GM10266 (cell line): ENCODE data around the gene ATP5ME.

Source experiments
- DNase-seq: peaks from one replicate; pipeline ENCODE4 v3.0.0; 2012; ENCODE audit errors: extremely low spot score
- TF ChIP-seq, protein P1 (sequence below): IDR thresholded peaks from 2 replicates; pipeline ENCODE4 v1.5.1; 2012; ENCODE audit warnings: mild to moderate bottlenecking, low read depth; ENCODE audit not compliant: control insufficient read depth, insufficient read depth; ENCODE audit errors: missing control alignments

Gene ATP5ME, protein sequence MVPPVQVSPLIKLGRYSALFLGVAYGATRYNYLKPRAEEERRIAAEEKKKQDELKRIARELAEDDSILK

DNA sequence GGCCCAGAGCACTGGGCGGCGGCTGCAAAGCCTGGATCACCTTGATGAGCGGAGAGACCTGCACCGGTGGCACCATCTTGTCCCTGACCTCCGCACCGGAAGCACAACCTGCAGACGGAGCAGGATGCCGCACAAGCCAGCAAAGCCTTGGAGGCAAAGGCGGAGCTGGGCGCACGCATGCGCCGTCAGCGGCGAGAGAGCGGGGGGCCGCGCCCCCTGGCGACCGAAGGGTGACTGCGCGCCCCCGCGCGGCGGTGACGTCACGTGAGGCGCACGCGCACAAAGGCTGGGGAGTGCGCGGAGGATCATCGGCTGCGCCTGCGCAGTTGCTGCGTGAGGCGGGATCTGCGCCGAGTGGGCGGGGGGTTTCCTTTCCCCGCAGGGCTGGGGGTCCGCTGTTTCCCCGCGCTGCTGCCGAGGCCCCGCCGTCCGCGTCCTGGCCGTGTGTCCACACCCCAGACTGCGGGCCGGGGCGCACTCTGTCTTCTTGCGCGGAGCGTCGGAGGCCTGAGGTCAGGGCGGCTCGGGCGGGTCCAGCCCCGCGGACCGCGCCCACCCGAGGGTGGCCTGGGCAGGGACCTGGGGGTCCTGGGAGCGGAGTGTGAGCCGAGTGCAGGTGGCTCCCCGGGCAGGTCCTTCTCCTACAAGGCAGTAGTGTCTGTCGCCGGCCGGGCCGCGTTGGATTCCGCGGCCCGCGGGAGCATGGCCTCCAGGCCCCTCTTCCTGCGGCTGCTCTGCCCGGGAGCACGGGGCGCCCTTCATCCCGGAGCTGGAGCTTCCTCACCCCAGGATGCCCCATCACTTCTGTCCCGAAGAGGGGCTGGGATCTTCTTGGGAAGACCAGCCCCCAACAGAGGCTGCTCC lies at the start of gene ATP5ME, which contains the start of gene MYL5:
Gene ATP5ME, minus strand, starts transcription at position 105 of the 864 bp plus-strand sequence. Its CDS starts 29 bp downstream, at position 76.
Gene MYL5, plus strand, starts transcription at position 371 of the 864 bp plus-strand sequence. CDS start 3,485 bp downstream, outside the sequence.
- TF ChIP-seq, protein P1, sequence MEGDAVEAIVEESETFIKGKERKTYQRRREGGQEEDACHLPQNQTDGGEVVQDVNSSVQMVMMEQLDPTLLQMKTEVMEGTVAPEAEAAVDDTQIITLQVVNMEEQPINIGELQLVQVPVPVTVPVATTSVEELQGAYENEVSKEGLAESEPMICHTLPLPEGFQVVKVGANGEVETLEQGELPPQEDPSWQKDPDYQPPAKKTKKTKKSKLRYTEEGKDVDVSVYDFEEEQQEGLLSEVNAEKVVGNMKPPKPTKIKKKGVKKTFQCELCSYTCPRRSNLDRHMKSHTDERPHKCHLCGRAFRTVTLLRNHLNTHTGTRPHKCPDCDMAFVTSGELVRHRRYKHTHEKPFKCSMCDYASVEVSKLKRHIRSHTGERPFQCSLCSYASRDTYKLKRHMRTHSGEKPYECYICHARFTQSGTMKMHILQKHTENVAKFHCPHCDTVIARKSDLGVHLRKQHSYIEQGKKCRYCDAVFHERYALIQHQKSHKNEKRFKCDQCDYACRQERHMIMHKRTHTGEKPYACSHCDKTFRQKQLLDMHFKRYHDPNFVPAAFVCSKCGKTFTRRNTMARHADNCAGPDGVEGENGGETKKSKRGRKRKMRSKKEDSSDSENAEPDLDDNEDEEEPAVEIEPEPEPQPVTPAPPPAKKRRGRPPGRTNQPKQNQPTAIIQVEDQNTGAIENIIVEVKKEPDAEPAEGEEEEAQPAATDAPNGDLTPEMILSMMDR, result peak; percentile 98

DNA sequence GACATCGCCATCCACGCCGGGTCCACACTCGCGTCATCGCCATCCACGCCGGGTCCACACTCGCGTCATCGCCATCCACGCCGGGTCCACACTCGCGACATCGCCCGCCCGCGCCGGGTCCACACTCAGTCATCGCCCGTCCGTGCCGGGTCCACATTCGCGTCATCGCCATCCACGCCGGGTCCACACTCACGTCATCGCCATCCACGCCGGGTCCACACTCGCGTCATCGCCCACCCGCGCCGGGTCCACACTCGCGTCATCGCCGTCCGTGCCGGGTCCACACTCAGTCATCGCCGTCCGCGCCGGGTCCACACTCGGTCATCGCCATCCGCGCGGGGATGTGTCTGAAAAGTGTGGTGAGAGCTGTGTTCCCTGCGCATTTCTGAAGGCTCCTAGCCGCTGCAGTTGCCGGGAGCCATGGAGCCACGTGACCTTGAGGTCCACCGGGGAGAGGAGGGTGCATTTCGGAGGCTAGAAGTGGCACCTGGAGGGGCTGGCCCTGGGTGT lies 48.8 kb upstream of the ATP5ME start:
- no peak for DNase-seq
- TF ChIP-seq, protein P1, result no peak

More for the DNA sequence above, at the start of gene ATP5ME, which contains the start of gene MYL5:
- DNase-seq, result peak; percentile 100

DNA sequence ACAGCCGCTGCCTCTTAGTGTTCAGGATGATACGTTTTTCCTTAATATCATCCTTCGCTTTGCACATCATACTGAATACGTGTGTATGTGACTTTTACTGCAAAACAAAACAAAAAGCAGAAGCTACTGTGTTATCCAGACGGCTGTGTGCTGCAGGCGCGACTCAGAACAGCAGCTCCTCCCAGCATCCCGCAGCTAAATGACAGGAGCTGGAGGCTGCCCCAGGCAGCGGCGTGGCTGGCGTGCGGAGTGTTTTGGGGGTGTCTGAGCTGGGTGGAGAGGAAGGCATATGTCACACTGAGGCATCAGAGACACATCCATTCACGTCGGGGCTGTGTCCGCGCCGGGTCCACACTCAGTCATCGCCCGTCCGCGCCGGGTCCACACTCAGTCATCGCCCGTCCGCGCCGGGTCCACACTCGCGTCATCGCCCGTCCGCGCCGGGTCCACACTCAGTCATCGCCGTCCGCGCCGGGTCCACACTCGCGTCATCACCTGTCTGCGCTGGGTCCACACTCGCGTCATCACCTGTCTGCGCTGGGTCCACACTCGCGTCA lies 48.2 kb upstream of the ATP5ME start:
- TF ChIP-seq, protein P1, result no peak
- no peak for DNase-seq

DNA sequence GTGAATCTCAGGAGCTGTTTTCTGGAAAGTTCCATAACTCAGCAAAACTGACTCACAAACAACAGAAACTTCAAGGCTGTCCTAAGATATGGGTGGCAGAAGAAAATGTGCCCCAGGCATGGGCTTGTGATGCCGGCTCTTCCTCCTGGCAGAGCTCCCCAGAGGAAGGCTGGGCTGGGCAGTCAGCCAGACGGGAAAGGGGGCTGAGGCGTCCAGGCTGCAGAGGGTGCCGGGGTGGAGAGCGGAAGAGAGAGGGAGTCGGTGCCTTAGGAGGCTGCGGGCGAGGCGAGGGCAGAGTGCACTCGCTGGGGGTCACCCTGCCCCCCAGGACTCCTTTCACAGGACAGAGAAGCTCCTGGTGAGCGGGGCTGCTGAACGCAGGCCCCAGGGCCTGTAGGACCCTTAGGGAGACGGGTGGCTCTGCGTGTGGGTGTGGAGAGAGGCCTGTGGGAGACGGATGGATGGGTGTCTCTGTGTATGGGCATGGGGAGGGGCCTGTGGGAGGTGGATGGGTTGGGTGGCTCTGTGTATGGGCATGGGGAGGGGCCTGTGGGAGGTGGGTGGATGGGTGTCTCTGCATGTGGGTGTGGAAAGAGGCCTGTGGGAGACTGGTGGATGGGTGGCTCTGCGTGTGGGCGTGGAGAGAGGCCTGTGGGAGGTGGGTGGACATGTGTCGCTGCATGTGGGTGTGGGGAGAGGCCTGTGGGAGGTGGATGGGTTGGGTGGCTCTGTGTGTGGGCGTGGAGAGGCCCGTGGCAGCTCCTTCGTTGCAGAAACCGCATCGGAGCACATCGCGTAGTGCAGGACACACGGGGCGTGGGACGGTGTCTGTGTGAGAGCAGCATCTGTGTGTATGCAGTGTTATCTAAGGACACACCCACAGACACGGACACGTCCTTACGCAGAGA lies 47.4 kb upstream of the ATP5ME start:
- TF ChIP-seq, protein P1, result no peak
- no peak for DNase-seq

DNA sequence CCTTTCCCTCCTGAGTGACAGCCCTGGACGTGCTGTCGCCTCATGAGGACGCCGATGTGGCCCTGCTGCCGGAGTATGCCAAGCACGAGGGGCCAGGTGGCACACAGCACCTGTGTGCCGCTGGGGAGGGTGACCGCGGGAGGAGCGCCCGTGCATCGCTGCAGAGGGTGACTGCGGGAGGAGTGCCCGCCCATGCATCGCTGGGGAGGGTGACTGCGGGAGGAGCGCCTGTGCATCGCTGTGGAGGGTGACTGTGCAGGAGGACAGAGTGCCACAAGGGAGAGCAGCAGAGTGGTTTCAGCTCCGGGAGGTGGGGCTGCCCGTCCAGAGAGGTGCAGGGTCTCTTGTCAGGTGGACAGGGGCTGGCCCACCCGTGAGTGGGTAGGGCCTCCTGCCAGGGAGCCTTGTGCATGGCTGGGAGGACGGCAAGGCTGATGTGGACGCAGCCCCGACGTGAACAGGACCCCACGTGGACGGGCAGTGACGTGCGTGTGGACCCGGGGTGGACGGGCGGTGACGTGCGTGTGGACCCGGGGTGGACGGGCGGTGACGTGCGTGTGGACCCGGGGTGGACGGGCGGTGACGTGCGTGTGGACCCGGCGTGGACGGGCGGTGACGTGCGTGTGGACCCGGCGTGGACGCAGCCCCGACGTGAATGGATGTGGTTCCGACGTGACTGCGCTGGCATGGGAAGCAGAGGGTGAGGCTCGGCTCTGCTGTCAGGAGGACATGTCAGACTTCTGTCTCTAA lies 46.2 kb upstream of the ATP5ME start:
- no peak for DNase-seq
- TF ChIP-seq, protein P1, result no peak

DNA sequence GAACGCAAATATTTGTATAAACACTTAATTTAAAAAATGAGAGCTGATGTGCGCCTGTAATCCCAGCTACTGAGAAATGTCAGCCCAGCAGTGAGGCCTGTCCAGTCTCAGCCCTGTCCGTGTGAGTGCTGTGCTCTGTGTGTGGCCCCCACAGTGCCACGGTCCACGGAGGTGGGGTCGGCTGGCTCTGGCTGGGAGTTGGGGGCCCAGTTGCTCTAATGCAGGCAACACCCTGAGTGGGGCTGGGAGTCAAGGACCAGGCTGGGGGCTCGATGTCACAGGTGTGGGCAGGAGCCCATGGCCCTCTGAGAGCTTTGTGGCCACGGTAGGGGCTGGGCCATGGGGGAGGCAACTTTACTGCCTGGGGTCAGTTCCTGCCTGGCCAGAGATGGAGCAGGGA lies 44.4 kb upstream of the ATP5ME start:
- DNase-seq, result no peak
- TF ChIP-seq, protein P1, result no peak
